NCI-H2196 treated with DMSO at 0.1 percent for 48 hours (cell line): ENCODE measurements around the gene SRR.
"Not testable (repeated sequence)": the region's sequence is repeated elsewhere in the genome, so short reads cannot be mapped to it uniquely, and the experiment has no call there.

Source experiments
- DNase-seq: peaks from one replicate; lab custom pipeline; 2025; ENCODE audit not compliant: unreplicated experiment; lab: John Stamatoyannopoulos, UW

Gene SRR

GRCh38 chr17:2303204-2304188, at the start of gene SRR, which contains the start of gene SMG6:
SRR (plus strand) TSS chr17:2303950; CDS start chr17:2315561, 11,611 bp downstream.
SMG6 (minus strand) TSS chr17:2303785; CDS start chr17:2303720, 65 bp downstream.
- DNase-seq = peak; percentile 57

GRCh38 chr17:2258830-2259229, 44.9 kb upstream of the SRR start:
- not testable (repeated sequence) for DNase-seq

- no peak for DNase-seq
Observed at GRCh38 chr17:2259769-2260536, 43.8 kb upstream of the SRR start.

- no peak for DNase-seq
Observed at GRCh38 chr17:2262135-2262587, 41.6 kb upstream of the SRR start.

- DNase-seq = no peak
Observed at GRCh38 chr17:2263183-2264066, 40.3 kb upstream of the SRR start.

GRCh38 chr17:2264067-2264860, 39.5 kb upstream of the SRR start:
- no peak for DNase-seq

- not testable (repeated sequence) for DNase-seq
Observed at GRCh38 chr17:2265166-2265565, 38.6 kb upstream of the SRR start.

GRCh38 chr17:2266045-2266864, 37.5 kb upstream of the SRR start:
- DNase-seq = no peak

GRCh38 chr17:2266865-2267228, 36.9 kb upstream of the SRR start:
- DNase-seq = no peak

- DNase-seq = no peak
Observed at GRCh38 chr17:2267354-2267753, 36.4 kb upstream of the SRR start.

- no peak for DNase-seq
Observed at GRCh38 chr17:2271985-2272702, 31.6 kb upstream of the SRR start.

GRCh38 chr17:2274414-2274813, 29.3 kb upstream of the SRR start:
- no peak for DNase-seq

GRCh38 chr17:2275722-2276121, 28.0 kb upstream of the SRR start:
- no peak for DNase-seq

- DNase-seq = no peak
Observed at GRCh38 chr17:2277429-2278170, 26.1 kb upstream of the SRR start.

- DNase-seq = no peak
Observed at GRCh38 chr17:2279707-2280106, 24.0 kb upstream of the SRR start.

- no peak for DNase-seq
Observed at GRCh38 chr17:2282297-2282873, 21.4 kb upstream of the SRR start.

- DNase-seq = no peak
Observed at GRCh38 chr17:2283302-2283701, 20.4 kb upstream of the SRR start.
